Right kidney (tissue), 1 donor: ENCODE results near the gene ZNF75A.

Experiments
- DNase-seq: peaks from one replicate; pipeline ENCODE4 v3.0.0-alpha.2; 2016

ZNF75A gene

DNA sequence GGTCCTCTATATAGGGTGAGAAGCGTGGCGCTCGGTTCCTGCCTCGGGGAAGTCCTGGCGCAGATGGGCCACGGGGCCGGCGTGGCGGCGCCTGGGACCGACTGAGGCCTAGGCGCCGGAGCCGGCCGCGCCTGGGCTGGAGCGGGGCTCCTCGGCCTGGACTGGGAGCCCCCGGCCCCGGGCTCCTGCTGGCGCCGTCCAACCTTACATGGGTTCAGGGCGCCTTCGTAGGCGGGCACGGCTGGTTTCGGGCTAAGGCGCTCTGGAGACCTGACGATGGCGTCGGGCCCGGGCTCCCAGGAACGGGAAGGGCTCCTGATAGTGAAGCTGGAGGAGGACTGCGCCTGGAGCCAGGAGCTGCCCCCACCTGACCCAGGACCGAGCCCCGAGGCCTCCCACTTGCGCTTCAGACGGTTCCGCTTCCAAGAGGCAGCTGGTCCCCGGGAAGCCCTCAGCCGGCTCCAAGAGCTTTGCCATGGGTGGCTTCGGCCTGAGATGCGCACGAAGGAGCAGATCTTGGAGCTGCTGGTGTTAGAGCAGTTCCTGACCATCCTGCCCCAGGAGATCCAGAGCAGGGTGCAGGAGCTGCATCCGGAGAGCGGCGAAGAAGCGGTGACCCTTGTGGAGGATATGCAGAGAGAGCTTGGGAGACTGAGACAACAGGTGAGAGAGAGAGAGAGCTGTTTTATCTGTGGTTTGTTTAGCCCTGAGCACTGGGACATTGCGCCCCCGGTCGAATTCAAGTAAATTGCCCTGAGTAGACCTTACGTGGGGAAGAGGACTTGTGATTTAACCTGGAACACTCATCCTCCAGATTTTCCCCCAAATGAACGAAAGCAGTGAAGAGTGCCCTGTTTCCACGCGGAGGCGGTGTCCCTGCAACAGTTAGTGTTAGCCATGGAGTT lies 21.5 kb upstream of the ZNF75A start:
- DNase-seq: no peak

DNA sequence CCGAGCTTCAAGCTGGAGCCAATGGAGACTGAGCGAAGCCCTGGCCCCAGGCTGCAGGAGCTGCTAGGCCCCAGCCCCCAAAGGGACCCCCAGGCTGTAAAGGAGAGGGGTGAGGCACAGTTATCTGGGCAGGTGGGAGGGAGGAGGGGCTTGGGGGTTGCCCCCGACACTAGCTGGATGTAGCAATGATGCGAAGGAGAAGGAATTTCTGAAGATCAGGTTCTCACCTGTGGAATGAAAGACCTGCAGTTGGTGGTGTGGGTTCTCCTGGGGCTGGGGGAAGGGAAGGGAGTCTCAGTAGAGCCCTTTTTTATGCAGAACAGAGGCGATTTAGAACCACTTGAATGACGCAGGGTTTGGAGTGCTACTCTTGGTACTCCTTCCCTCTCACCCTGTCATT lies 20.2 kb upstream of the ZNF75A start:
- no peak for DNase-seq

DNA sequence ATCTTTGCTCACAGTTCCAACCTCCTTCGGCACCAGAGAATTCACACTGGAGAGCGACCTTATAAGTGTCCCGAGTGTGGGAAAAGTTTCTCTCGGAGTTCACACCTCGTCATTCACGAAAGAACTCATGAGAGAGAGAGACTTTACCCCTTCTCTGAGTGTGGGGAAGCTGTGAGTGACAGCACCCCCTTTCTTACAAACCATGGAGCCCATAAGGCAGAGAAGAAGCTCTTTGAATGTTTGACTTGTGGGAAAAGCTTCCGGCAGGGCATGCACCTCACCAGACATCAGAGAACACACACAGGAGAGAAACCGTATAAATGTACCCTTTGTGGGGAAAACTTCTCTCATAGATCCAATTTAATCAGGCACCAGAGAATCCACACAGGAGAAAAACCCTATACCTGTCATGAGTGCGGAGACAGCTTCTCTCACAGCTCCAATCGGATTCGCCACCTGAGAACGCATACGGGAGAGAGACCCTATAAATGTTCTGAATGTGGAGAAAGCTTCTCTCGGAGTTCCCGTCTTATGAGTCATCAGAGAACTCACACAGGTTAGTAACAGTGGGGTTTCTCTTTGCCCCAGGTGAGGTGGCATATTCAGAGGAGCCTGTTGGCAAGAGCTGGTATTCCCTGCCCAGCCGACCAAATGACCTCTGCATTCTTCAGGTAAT lies 15.2 kb upstream of the ZNF75A start:
- DNase-seq: no peak

DNA sequence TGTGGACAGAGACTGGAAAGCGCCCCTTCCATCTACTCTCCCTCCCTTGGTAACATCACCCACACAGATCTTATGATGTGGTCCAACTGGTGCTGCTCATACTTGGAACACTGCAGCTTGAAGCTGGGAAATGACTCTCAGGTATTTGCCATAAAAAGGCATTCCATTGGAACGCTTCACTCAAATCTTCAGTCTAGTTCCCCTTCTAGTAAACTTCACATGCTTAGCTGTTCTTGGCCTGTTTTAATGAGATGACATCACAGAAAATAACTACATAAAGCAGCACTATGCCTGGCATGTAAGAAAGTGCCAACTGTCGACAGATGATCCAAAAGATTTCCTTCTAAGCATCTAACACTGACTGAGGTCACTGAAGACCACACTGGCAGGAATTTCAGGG lies 12.7 kb upstream of the ZNF75A start:
- no peak for DNase-seq

DNA sequence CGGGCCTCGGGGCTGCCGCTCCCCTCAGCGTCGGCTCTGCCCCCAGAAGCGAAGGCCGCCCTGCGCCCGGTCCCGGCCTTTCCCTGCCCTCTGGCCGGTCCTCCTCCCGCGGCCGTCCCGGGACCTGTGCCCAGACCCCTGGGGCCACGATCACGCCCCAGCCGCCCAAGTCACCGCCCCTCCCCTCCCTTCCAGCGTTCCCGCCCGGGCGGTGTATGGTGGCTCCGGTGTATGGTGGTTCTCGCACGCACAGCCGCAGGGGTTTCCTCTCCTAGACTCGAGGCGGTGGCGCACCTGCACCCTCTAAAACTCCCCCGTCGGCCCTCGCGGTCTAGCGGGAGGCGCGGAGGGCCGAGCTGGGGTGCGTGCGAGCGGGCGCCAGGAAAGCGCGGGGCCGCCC lies 10.1 kb upstream of the ZNF75A start:
- no peak for DNase-seq

DNA sequence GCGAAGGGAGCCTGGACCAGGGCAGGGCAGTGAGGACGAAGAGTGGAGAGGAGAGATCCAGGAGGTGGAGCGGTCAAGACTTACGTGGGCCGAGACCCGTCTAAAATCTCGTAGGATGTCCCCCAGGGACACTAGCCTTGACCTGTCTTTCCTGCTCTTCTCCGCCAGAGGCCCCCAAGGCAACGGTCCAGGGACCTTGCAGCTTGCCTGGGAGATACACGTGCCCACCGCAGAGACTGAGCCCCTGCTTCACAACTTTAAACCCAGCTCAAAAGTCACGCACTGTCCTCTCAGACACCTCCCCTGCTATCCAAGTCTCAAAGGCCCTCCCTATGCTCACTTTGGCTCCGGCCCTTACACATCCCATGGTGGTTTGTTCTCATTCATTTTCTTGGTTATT lies 9.5 kb upstream of the ZNF75A start:
- DNase-seq: no peak

DNA sequence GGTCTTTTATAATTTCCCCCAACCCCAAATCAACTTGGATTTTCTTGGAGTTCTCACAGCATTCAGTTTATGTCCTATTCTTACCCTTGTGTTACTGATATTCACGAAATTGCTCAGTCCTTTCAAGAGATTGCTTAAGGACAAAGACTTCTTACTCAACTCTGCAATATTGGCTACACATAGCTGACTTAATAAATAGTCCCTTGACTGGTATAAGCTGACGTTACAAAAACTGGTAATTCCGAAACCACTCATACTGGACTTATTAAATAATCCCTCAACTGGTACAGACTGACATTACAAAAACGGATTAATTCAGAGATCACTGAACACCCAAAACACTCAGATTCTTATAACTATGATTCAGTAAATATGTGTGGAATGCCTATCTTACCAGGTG lies 927 bp upstream of the ZNF75A start:
- DNase-seq: no peak

DNA sequence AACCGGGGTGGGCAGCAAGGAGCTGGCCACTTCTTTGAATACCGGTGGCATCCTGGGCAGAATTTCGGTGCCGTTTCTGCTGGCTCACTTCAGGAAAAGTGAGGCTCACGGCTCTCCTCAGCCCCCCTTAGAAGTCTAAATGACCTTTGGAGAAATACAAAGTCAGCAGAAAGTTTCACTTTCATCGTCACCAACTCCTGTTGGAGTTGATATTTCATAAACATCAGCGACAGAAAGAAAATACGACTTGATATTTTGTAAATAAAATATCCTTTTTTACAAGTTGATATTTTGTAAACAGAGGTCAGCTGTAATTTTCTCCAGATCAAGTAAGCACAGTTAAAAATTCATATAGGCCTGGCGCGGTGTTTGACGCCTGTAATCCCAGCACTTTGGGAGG lies 781 bp downstream of the ZNF75A start:
- no peak for DNase-seq

DNA sequence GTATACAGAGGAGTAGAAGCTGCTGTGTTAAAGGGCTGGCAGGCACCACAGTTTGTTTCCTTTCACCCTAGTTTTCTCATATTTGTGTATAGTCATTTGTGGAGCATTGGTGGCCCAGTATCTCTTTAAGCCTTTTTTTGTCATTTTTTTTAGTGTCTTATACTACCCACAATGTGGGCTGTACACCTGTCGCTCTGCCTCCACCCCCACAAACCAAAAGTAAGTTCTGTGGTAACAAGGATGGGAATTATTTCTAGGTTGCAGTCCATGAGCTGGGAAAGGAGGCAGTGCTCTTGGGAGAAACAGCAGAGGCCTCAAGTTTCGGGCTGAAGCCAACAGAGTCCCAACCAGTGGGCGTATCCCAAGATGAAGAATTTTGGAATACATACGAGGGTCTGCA lies 6.2 kb downstream of the ZNF75A start:
- DNase-seq: no peak

DNA sequence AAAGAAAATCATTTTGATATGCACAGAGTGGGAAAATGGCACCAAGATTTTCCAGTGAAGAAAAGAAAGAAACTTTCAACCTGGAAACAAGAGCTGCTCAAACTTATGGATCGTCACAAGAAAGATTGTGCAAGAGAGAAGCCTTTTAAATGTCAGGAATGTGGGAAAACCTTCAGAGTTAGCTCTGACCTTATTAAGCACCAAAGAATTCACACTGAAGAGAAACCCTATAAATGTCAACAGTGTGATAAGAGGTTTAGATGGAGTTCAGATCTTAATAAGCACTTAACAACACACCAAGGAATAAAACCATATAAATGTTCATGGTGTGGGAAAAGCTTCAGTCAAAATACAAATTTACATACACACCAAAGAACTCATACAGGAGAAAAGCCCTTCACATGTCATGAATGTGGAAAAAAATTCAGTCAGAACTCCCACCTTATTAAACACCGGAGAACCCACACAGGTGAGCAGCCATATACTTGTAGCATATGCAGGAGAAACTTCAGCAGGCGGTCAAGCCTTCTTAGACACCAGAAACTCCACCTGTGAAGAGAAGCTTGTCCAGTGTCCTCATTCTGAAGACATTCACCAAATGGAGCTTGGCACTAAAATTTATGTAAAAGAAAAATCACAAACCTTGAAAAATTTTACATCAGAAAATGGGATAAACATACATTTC lies 12.2 kb downstream of the ZNF75A start:
- DNase-seq: no peak

DNA sequence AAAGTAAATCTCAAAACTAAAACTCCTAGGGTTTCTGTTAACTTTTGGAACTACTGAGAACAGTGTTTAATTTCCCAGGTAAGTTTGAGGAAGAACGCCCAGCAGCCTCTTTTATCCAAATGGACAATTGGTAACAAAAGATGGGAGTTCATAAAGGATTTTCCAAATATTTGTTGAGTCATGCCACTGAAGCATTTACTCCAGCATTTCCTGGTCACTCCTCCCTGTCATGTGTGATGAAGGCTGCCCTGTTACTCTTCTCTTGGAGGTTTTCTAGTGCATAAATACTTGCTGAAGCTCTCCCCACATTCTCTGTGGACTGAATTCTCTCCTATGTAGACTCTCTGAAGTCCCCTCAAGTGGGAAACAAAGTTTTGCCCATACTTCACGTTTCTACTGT lies 16.5 kb downstream of the ZNF75A start:
- no peak for DNase-seq

DNA sequence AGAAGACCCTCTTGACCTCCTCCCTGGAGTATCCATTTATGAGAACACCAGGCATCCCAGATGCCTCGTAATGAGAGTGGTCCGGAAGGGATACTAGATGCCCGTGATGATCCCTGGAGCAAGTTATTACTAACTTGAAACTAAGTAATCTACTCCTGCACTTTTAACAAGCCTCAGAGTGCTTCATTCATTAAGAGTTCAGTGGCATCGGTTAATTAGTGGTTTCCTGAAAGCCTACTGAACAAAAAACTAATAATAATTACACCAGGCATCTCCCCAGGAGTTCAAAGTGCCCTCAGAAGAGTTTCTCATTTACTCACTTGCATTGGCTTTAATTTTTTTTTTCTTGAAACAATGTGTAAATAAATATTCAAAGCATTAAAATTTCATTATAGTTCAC lies 22.2 kb downstream of the ZNF75A start:
- DNase-seq: no peak

DNA sequence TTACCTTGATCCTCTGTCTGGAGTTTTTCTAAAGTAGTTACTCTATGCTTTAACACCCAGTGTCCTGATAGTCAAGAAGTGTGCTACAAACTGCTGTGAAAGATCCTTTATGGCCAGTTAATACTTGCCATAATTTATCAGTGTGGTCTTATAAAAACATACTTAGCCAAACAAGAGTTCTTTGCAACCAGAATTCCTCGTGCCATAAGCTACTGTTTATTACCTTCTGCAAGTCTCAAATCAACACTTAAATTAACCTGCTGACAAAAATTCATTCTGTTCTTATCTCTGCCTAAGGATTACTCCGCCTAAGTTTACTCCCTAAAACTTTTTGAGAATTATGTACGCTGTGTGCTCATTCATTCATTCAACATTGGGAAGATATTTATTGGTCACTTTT lies 22.8 kb downstream of the ZNF75A start:
- DNase-seq: no peak

DNA sequence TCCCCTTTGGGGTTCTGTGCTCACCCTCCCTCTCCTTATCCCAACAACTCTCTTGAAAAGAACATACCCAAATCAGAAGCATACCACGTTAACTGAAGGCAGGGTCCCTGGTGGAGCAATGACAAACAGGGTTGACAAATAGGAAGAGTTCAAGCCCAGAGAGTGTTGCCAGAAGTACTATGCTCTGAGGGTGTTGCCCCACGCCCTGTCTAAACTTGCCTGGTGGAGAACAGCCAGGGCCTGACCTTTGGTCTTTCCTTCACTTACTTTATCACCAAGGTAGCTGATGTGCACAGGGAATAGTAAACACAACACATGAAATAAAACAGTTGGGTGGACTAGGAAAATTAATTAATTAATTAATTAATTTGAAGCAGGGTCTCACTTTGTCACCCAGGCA lies 23.3 kb downstream of the ZNF75A start:
- DNase-seq: no peak

DNA sequence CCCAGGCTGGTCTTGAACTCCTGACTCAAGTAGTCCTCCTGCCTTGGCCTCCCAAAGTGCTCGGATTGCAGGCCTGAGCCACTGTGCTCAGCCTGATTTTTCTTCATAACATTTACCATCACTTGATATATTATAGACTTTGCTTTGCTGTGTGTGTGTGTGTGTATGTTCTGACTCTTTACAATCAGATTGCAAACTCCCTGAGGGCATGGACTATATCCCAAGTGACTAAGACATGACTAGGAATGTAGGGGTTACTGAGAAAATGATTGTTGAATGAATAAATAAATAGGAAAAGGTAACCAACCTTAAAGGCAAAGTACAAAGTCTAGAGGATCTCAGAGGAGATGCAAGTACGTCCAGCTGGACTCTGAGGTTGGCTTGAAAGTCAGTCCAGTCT lies 40.7 kb downstream of the ZNF75A start:
- no peak for DNase-seq

DNA sequence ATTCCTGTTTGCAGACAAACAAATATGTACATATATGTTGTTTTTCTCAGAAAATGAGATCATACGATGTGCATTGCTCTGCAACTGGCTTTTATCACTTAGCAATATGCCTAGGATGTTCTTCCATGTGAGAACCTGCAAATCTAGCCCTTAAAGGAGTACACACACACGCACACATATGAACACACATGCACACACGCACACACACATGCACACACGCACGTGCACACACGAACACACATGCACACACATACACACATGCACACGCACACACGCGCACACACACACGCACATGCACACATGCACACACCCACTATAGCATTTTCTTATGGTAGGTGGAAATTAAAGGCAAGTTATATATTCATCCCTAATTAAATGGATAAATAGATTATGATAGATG lies 42.3 kb downstream of the ZNF75A start:
- no peak for DNase-seq

DNA sequence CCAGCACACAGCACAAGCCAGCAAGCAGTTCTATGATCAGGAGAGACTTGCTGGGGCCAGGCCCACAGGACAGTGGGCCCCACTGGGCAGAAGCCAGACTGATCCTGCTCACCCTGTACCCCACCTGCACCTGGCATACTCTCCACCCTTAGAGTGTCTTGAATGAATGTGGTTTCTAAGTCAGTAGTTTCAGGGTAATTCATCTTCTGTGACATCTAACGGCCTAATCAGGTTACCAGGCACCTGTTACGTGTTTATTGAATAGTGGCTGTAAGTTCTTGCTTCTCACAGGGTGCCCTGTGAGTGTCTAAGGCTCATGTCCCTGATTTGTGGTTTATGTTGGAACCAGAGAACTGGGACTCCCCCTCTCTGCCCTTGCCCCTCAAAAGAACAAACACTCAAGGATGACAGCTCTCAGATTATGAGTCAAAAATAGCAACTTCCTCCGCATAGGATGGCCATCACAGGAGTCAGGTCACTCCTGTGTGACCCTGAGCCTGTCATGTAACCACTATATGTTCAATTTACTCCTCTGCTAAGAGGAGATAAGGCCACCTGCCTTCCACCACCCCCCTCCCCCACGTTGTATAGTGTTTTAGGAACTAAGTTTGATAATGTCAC lies 43.4 kb downstream of the ZNF75A start:
- no peak for DNase-seq

DNA sequence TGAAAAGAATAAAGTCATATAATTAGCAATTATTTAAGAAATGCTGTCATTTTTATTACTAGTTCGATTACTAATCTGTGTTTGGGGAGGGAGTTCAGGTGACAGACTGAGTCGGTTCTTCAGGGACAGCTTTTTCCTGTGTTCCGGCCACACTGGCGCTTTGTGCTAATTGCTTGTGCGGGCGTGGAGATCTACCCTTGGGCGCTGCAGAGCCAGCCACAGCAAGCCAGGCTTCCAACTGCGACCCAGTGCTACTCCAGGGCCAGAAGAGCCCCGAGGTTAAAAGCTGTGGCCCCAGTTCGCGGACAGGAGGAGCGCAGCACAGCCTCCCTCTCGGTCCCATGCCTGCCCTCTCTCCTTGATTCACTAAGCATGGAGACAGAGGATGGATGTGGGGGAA lies 43.9 kb downstream of the ZNF75A start:
- no peak for DNase-seq

DNA sequence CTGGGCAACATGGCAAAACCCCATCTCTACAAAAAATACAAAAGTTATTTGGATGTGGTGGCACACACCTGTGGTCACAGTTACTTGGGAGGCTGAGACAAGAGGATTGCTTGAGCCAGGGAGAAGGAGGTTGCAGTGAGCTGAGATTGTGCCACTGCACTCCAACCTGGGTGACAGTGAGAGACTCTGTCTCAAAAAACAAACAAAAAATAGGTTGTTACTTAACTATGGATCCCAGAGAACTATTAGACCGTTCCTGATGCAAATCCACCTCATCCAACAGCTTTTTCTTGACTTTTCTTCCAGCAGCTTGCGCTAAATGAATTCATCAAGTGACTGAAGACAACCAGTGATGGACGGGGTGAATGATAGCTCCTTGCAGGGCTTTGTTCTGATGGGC lies 50.3 kb downstream of the ZNF75A start, which contains the start of gene OR2C1:
Gene OR2C1 (plus strand): TSS at position 301 of the 400 bp plus-strand sequence. CDS start 52 bp downstream, at position 353.
- DNase-seq: no peak

DNA sequence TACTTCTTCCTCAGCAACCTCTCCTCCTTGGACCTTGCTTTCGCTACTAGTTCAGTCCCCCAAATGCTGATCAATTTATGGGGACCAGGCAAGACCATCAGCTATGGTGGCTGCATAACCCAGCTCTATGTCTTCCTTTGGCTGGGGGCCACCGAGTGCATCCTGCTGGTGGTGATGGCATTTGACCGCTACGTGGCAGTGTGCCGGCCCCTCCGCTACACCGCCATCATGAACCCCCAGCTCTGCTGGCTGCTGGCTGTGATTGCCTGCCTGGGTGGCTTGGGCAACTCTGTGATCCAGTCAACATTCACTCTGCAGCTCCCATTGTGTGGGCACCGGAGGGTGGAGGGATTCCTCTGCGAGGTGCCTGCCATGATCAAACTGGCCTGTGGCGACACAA lies 50.8 kb downstream of the ZNF75A start:
- DNase-seq: no peak

DNA sequence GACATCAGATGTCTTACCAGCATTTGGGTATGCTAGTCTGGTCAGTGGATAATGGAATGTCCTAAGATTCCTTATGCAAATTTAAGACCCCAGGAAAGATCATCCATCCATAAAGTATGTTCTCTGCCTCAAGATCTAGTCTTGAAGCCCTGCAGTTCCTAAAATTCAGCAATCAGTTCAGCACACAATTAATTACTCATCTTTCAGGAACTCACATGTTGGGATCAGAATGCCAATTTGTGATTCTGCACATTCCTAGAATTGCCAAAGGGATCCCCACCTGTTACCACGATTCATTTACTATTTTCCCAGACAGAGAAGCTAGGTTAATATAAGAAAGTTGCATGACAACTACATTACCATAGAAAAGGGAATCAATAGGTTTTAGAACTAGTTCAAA lies 53.6 kb downstream of the ZNF75A start:
- no peak for DNase-seq

DNA sequence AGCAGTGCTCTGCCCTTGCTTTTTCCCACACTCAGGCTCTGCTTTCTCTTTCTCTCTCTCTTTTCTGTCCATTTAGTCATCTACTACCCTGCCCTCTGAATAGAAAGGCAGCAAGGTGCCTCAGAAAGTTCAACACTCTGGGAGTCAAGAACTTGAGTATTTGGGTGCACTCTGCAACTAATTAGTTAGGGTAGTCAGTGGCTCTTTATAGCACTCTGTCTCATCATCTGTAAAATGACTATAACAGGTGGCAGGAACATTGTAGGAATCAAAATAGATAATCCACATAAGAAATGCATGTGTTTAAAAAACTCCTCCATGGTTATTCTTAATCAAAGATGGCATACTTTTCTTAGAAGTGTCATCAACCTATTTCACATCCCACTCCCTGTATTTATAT lies 57.6 kb downstream of the ZNF75A start:
- no peak for DNase-seq

DNA sequence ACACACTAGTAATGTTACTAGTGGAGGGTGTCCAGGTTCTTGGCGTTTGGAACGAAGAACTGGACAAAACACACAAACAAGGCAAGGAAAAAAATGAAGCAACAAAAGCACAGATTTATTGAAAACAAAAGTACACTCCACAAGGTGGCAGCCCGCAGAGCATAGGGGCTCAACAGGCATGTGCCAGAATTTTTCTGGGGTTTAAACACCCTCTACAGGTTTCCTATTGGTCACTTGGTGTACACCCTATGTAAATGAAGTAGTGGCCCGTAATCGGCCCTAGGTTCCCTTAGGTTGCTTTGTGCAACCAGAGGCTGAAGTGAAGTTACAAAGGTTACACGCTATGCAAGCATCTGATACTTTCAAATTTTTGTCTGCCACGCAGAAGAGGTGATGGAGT lies 58.5 kb downstream of the ZNF75A start:
- DNase-seq: no peak
